Neural progenitor cell (in vitro differentiated cells): ENCODE results near the gene TBPL2. TPM values are rescaled to one million over a fixed set of nuclear protein-coding genes. Genes with fewer than 3 reads are reported as not detected.

ENCODE experiments used
- DNase-seq: peaks from one replicate; pipeline ENCODE4 v3.0.0-alpha.2; 2016; ENCODE audit warnings: low spot score
- H2AFZ ChIP-seq: fragments of 200-600 bp; sonication (generic); replicated peaks from 2 replicates; pipeline ENCODE4 v1.6.1; 2016; ENCODE audit warnings: antibody characterized with exemption
- H3F3A ChIP-seq: fragments of 200-600 bp; sonication (generic); 2 replicates; pipeline ENCODE4 v1.6.1; 2016; ENCODE audit warnings: antibody characterized with exemption, low read depth
- H3K27ac ChIP-seq: fragments of 200-600 bp; sonication (generic); 2 replicates; pipeline ENCODE4 v1.5.1; 2016; ENCODE audit warnings: mild to moderate bottlenecking
- H3K27me3 ChIP-seq: fragments of 200-600 bp; sonication (generic); 2 replicates; pipeline ENCODE4 v1.6.1; 2016; ENCODE audit warnings: mild to moderate bottlenecking, moderate library complexity
- H3K36me3 ChIP-seq: fragments of 200-600 bp; sonication (generic); 2 replicates; pipeline ENCODE4 v1.5.1; 2016
- H3K4me1 ChIP-seq: fragments of 200-600 bp; sonication (generic); 2 replicates; pipeline ENCODE4 v1.6.1; 2016; ENCODE audit warnings: mixed run types
- H3K4me2 ChIP-seq: fragments of 200-600 bp; sonication (generic); 2 replicates; pipeline ENCODE4 v1.6.1; 2016
- H3K4me3 ChIP-seq: fragments of 200-600 bp; sonication (generic); 2 replicates; pipeline ENCODE4 v1.5.1; 2016
- H3K79me2 ChIP-seq: fragments of 200-600 bp; sonication (generic); 2 replicates; pipeline ENCODE4 v1.6.1; 2016; ENCODE audit warnings: low read depth
- H3K9ac ChIP-seq: fragments of 200-600 bp; sonication (generic); 2 replicates; pipeline ENCODE4 v1.6.1; 2016
- H3K9me3 ChIP-seq: fragments of 200-600 bp; sonication (generic); 2 replicates; pipeline ENCODE4 v1.5.1; 2016; ENCODE audit warnings: low read depth
- H4K20me1 ChIP-seq: fragments of 200-600 bp; sonication (generic); 2 replicates; pipeline ENCODE4 v1.6.1; 2016; ENCODE audit warnings: low read depth
- H3K27ac Mint-ChIP-seq: 3 replicates; pipeline ENCODE4 v1.8.0; 2021; ENCODE audit warnings: mixed read lengths
- H3K27me3 Mint-ChIP-seq: 2 replicates; pipeline ENCODE4 v1.8.0; 2022; ENCODE audit warnings: low read depth, mild to moderate bottlenecking, inconsistent platforms, moderate library complexity, mixed read lengths; ENCODE audit not compliant: insufficient read depth
- H3K36me3 Mint-ChIP-seq: 3 replicates; pipeline ENCODE4 v1.8.0; 2021; ENCODE audit warnings: mixed read lengths
- H3K4me1 Mint-ChIP-seq: 3 replicates; pipeline ENCODE4 v1.8.0; 2021; ENCODE audit warnings: mixed read lengths
- H3K4me3 Mint-ChIP-seq: 3 replicates; pipeline ENCODE4 v1.8.0; 2021; ENCODE audit warnings: mild to moderate bottlenecking, moderate library complexity, mixed read lengths
- H3K9me3 Mint-ChIP-seq: 3 replicates; pipeline ENCODE4 v1.8.0; 2020; ENCODE audit warnings: mixed read lengths
- EZH2 ChIP-seq: fragments of 200-600 bp; sonication (generic); IDR thresholded peaks from 2 replicates; pipeline ENCODE4 v1.6.1; 2017; ENCODE audit warnings: antibody characterized with exemption, mild to moderate bottlenecking, moderate library complexity
- EZH2phosphoT487 ChIP-seq: fragments of 200-600 bp; sonication (generic); IDR thresholded peaks from 2 replicates; pipeline ENCODE4 v1.6.1; 2017; ENCODE audit warnings: antibody characterized with exemption
- total RNA-seq: library from RNA; depleted of rRNA; stranded (reverse); fragments of >200 nt; gene quantifications from 2 replicates; pipeline ENCODE4 v1.2.3, GENCODE V29; 2015; ENCODE audit warnings: low replicate concordance
- TF ChIP-seq, protein P1 (sequence below): fragments of 200-600 bp; sonication (generic); IDR thresholded peaks from 2 replicates; pipeline ENCODE4 v1.5.1; 2017; ENCODE audit warnings: antibody characterized with exemption, mild to moderate bottlenecking

Gene TBPL2
- total RNA-seq, 1 donor from 2014 or later, result not detected

DNA sequence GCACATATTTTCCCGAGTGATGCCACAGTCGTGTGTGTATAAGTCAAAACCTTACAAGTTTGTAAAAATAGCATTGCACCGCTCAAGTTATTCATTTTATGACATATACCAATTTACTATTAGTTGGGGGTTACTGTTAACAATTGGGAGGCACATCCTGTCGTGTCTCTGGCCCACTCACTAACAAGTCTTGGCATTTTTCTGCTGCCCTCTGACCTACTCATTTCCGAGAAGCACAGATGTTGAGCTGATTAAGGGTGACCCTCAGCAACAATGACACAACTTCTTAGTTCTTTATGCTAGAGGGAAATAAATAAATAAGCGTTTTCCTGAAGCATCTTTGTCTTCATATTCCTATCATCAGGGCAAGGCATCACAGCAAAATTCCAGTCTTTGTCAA, 22.0 kb downstream of the TBPL2 start:
- H3K79me2 ChIP-seq, result no peaks in the 10 kb centered on the region

DNA sequence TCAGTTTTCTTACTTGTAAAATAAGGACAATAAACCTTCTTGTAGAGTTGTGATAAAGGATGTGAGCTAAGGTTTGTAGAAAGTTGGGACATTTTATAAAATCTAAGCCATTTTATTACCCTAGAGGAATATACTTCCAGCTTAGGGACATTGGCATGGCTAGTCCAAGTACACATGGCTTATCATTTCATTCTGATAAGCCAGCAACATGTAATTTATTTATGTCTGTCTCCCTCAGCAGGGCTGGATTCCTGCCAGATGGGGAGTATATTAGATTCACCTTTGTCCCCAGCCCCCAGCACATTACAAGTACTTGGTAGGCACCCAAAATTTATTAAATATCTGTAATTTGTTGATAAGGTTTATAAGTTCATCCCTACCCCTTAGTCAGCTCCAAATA, 22.5 kb downstream of the TBPL2 start:
- Mint-ChIP-seq H3K36me3 (no peaks in the 10 kb centered on the region), H3K27me3 (peaks cover 2% of the 10 kb centered on the region), H3K4me3 (no peak overlapping the region), H3K9me3 (no peaks in the 10 kb centered on the region), H3K27ac (no peak overlapping the region), H3K4me1 (no peaks in the 10 kb centered on the region)
- no peak for DNase-seq
- Histone ChIP-seq H3K27me3 (peaks cover 19% of the 10 kb centered on the region), H3K4me2 (no peak overlapping the region), H2AFZ (no peak overlapping the region), H3K27ac (no peak overlapping the region), H3K4me1 (peaks cover 5% of the 10 kb centered on the region), H3K36me3 (no peaks in the 10 kb centered on the region), H3F3A (no peaks in the 10 kb centered on the region), H3K9ac (no peak overlapping the region), H4K20me1 (no peaks in the 10 kb centered on the region), H3K9me3 (no peaks in the 10 kb centered on the region), H3K79me2 (no peaks in the 10 kb centered on the region), H3K4me3 (no peak overlapping the region)
- TF ChIP-seq EZH2 (no peak), EZH2phosphoT487 (no peak)

More for the DNA sequence above, 22.0 kb downstream of the TBPL2 start:
- no peaks in the 10 kb centered on the region for H3K9me3 Mint-ChIP-seq
- TF ChIP-seq EZH2 (no peak), EZH2phosphoT487 (no peak)
- TF ChIP-seq, protein P1, sequence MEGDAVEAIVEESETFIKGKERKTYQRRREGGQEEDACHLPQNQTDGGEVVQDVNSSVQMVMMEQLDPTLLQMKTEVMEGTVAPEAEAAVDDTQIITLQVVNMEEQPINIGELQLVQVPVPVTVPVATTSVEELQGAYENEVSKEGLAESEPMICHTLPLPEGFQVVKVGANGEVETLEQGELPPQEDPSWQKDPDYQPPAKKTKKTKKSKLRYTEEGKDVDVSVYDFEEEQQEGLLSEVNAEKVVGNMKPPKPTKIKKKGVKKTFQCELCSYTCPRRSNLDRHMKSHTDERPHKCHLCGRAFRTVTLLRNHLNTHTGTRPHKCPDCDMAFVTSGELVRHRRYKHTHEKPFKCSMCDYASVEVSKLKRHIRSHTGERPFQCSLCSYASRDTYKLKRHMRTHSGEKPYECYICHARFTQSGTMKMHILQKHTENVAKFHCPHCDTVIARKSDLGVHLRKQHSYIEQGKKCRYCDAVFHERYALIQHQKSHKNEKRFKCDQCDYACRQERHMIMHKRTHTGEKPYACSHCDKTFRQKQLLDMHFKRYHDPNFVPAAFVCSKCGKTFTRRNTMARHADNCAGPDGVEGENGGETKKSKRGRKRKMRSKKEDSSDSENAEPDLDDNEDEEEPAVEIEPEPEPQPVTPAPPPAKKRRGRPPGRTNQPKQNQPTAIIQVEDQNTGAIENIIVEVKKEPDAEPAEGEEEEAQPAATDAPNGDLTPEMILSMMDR, result no peak
- no peak for DNase-seq
- Histone ChIP-seq H3K4me1 (peaks cover 5% of the 10 kb centered on the region), H3K9me3 (no peaks in the 10 kb centered on the region), H3K4me3 (no peak overlapping the region), H3K27me3 (peaks cover 19% of the 10 kb centered on the region), H3K9ac (no peak overlapping the region), H3K4me2 (no peak overlapping the region), H3F3A (no peaks in the 10 kb centered on the region), H2AFZ (no peak overlapping the region), H3K36me3 (no peaks in the 10 kb centered on the region), H3K27ac (no peak overlapping the region), H4K20me1 (no peaks in the 10 kb centered on the region)
- H3K4me1 Mint-ChIP-seq, result no peaks in the 10 kb centered on the region
- H3K36me3 Mint-ChIP-seq, result no peaks in the 10 kb centered on the region
- no peak overlapping the region for H3K4me3 Mint-ChIP-seq
- no peak overlapping the region for H3K27ac Mint-ChIP-seq
- peaks cover 2% of the 10 kb centered on the region for H3K27me3 Mint-ChIP-seq

- H3K27ac Mint-ChIP-seq, result no peak overlapping the region
- Histone ChIP-seq H3K4me1 (peaks cover 9% of the 10 kb centered on the region), H4K20me1 (no peaks in the 10 kb centered on the region), H3K4me2 (no peak overlapping the region), H3K9me3 (no peaks in the 10 kb centered on the region), H3K79me2 (no peaks in the 10 kb centered on the region), H2AFZ (peak overlapping the region; percentile 28), H3K27me3 (peaks cover 19% of the 10 kb centered on the region), H3K36me3 (no peaks in the 10 kb centered on the region), H3F3A (no peaks in the 10 kb centered on the region), H3K27ac (no peak overlapping the region), H3K4me3 (no peak overlapping the region), H3K9ac (no peak overlapping the region)
- TF ChIP-seq, protein P1, result peak; percentile 91
- TF ChIP-seq EZH2 (no peak), EZH2phosphoT487 (no peak)
- no peaks in the 10 kb centered on the region for H3K9me3 Mint-ChIP-seq
- peaks cover 2% of the 10 kb centered on the region for H3K27me3 Mint-ChIP-seq
- H3K4me1 Mint-ChIP-seq, result peaks cover 4% of the 10 kb centered on the region
- H3K36me3 Mint-ChIP-seq, result no peaks in the 10 kb centered on the region
- peak; percentile 66 for DNase-seq
- H3K4me3 Mint-ChIP-seq, result no peak overlapping the region
Observed at GRCh38 chr14:55416866-55417265, 23.6 kb downstream of the TBPL2 start.

DNA sequence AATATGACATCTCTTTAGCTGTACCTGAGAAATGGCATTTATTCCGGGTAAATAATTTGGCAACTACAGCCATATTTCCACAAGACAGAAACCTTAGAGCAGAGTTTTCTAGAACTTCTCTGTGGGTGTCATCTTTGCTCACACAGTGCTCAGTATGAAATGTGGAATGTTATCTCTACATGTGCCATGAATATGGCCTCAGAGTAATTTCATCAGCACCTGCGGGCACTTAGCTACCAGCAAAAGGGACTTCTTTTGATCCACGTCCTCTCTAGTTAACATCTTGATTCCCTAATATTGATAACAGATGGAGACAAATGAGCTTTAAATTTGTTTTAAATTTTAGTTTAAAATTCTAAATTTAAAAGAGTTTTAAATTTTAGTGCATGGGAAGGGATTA, 25.9 kb downstream of the TBPL2 start:
- TF ChIP-seq, protein P1, result no peak
- TF ChIP-seq EZH2 (no peak), EZH2phosphoT487 (no peak)
- peaks cover 16% of the 10 kb centered on the region for H3K4me1 Mint-ChIP-seq
- H3K27ac Mint-ChIP-seq, result no peak overlapping the region
- no peak overlapping the region for H3K4me3 Mint-ChIP-seq
- H3K27ac ChIP-seq, result no peak overlapping the region
- no peaks in the 10 kb centered on the region for H3K9me3 Mint-ChIP-seq
- no peak overlapping the region for H3K4me3 ChIP-seq
- H3K36me3 ChIP-seq, result no peaks in the 10 kb centered on the region
- H3F3A ChIP-seq, result no peaks in the 10 kb centered on the region
- DNase-seq, result no peak
- no peaks in the 10 kb centered on the region for H3K27me3 Mint-ChIP-seq
- no peak overlapping the region for H3K4me2 ChIP-seq
- peaks cover 21% of the 10 kb centered on the region for H3K79me2 ChIP-seq
- no peaks in the 10 kb centered on the region for H3K36me3 Mint-ChIP-seq
- H4K20me1 ChIP-seq, result no peaks in the 10 kb centered on the region
- H3K4me1 ChIP-seq, result peaks cover 23% of the 10 kb centered on the region
- no peaks in the 10 kb centered on the region for H3K9me3 ChIP-seq
- no peak overlapping the region for H2AFZ ChIP-seq
- no peak overlapping the region for H3K9ac ChIP-seq
- H3K27me3 ChIP-seq, result peaks cover 19% of the 10 kb centered on the region
